Transverse colon (tissue), 4 donors: Measurements from ENCODE around the gene RARA. TPM values are rescaled to one million over a fixed set of nuclear protein-coding genes. Genes with fewer than 3 reads are reported as not detected.

ENCODE experiments used
- DNase-seq: peaks from one replicate; pipeline ENCODE4 v3.0.0-alpha.2; 2019
- H3K27ac ChIP-seq, 4 donors: fragments of 200-600 bp; sonication (generic); 2 replicates each; pipeline ENCODE4 v1.5.1; 2016 to 2018; ENCODE audit warnings: inconsistent platforms in 4 of 4
- H3K27me3 ChIP-seq: fragments of 200-600 bp; sonication (generic); 2 replicates; pipeline ENCODE4 v1.5.1; 2017; ENCODE audit warnings: inconsistent platforms
- H3K36me3 ChIP-seq, 4 donors: fragments of 200-600 bp; sonication (generic); 2 replicates each; pipeline ENCODE4 v1.5.1; 2017 to 2019; ENCODE audit warnings: inconsistent platforms in 4 of 4
- H3K4me1 ChIP-seq, 4 donors: fragments of 200-600 bp; sonication (generic); 2 replicates each; pipeline ENCODE4 v1.5.1; 2017 to 2020; ENCODE audit warnings: inconsistent platforms in 4 of 4
- H3K4me3 ChIP-seq, 4 donors: fragments of 200-600 bp; sonication (generic); 1 replicate in 1 of 4; 2 replicates in 3 of 4; pipeline versions ENCODE4 v1.5.1 to v1.6.1; 2017 to 2019; ENCODE audit warnings: inconsistent platforms in 4 of 4
- H3K9me3 ChIP-seq, 2 donors: fragments of 200-600 bp; sonication (generic); 2 replicates each; pipeline ENCODE4 v1.5.1; 2017 to 2019; ENCODE audit warnings: inconsistent platforms in 2 of 2
- CTCF ChIP-seq, 5 experiments: fragments of 200-600 bp in 3 of 5; fragments of 450-650 bp in 2 of 5; sonication (generic) in 3 of 5; IDR thresholded peaks; 1 replicate in 2 of 5; 2 replicates in 3 of 5; pipeline ENCODE4 v1.5.1; 2016 to 2017; ENCODE audit warnings: antibody characterized with exemption in 5 of 5, inconsistent platforms in 3 of 5, mild to moderate bottlenecking in 2 of 5, moderate library complexity in 1 of 5
- EP300 ChIP-seq: sonication (generic); formaldehyde crosslinking; IDR thresholded peaks from one replicate; pipeline ENCODE4 v1.6.1; 2017; ENCODE audit warnings: antibody characterized with exemption, low read depth
- POLR2A ChIP-seq: fragments of 450-650 bp; IDR thresholded peaks from one replicate; pipeline ENCODE4 v1.6.1; 2016; ENCODE audit warnings: antibody characterized with exemption, mild to moderate bottlenecking, moderate library complexity
- POLR2AphosphoS5 ChIP-seq, 3 donors: sonication (generic); formaldehyde crosslinking; IDR thresholded peaks; one replicate each; pipeline ENCODE4 v1.6.1; 2016; ENCODE audit warnings: antibody characterized with exemption in 3 of 3
- WGBS, 2 donors: methylation state at CpG; one replicate each; pipeline ENCODE4 v1.1.5; 2018; ENCODE audit warnings: low coverage in 1 of 2; 5-methylcytosine and 5-hydroxymethylcytosine counted together
- in situ Hi-C, 4 donors: fragments of 200-750 bp; cut with MboI; loops; one replicate each; pipeline versions ENCODE4 v1.15.0 to v1.15.1; 2017; ENCODE audit warnings: low sequenced_read_pairs in 3 of 4, low pct_ligation_motif_present in 1 of 4, low pct_unique_long_range_greater_than_20kb in 1 of 4
- intact Hi-C: fragments of 100-400 bp; cut with DNase I; formaldehyde crosslinking; loops from one replicate; pipeline ENCODE4 v1.15.1; 2023; ENCODE audit warnings: low total_unique reads
- total RNA-seq, 4 donors: library from RNA; depleted of rRNA; stranded (reverse); fragments of >200 nt; gene quantifications; one replicate each; pipeline ENCODE4 v1.1.0, GENCODE V29; 2016

RARA gene
- total RNA-seq, 4 donors from 2014 or later = 23.5 to 110 (median 49.1) TPM

GRCh38 chr17:40307740-40308239 is 1.2 kb upstream of the RARA start:
- Histone ChIP-seq H3K4me1 (peaks cover 56 to 90% (median 80%) of the 10 kb centered on the region in 4 donors), H3K9me3 (no peaks in the 10 kb centered on the region), H3K27ac (peak overlapping the region; percentile 65 to 75 (median 70)), H3K27me3 (no peaks in the 10 kb centered on the region), H3K4me3 (no peak overlapping the region), H3K36me3 (no peaks in the 10 kb centered on the region)
- intact Hi-C loops = no loop called here
- DNase-seq = no peak
- 17 to 27% methylated on average over 1 to 3 of the region's 3 CpGs for WGBS, 2 donors
- TF ChIP-seq POLR2A (no peak), POLR2AphosphoS5 (IDR thresholded peaks at IDR 0.05) (no peak), EP300 (no peak), CTCF (IDR thresholded peaks at IDR 0.05) (no peak)
- in situ Hi-C loops = no loop called here

GRCh38 chr17:40309949-40310510 is 1.1 kb downstream of the RARA start:
- Histone ChIP-seq H3K36me3 (no peaks in the 10 kb centered on the region), H3K4me3 (peak overlapping the region in 2 of 4 donors; percentile 46 to 47), H3K27me3 (no peaks in the 10 kb centered on the region), H3K27ac (peak overlapping the region; percentile 49 to 75 (median 70)), H3K4me1 (peaks cover 64 to 87% (median 76%) of the 10 kb centered on the region in 4 donors), H3K9me3 (no peaks in the 10 kb centered on the region)
- 67% methylated on average over 2 of the region's 2 CpGs; no CpG with 5 or more reads in 1 of the 2 donors for WGBS, 2 donors
- intact Hi-C loops (no loop called here), in situ Hi-C loops (no loop called here)
- no peak for DNase-seq
- TF ChIP-seq POLR2A (no peak), POLR2AphosphoS5 (IDR thresholded peaks at IDR 0.05) (no peak), CTCF (IDR thresholded peaks at IDR 0.05) (no peak)

- DNase-seq = no peak
- H3K4me3 ChIP-seq = no peak overlapping the region
- H3K36me3 ChIP-seq = no peaks in the 10 kb centered on the region
- peak overlapping the region; percentile 29 to 73 (median 60) for H3K27ac ChIP-seq
- 72% methylated on average over 7 of the region's 7 CpGs; no CpG with 5 or more reads in 1 of the 2 donors for WGBS, 2 donors
- intact Hi-C loops (no loop called here), in situ Hi-C loops (no loop called here)
- H3K27me3 ChIP-seq = no peaks in the 10 kb centered on the region
- peaks cover 70 to 94% (median 83%) of the 10 kb centered on the region in 4 donors for H3K4me1 ChIP-seq
- no peaks in the 10 kb centered on the region for H3K9me3 ChIP-seq
- TF ChIP-seq POLR2A (no peak), EP300 (no peak), CTCF (IDR thresholded peaks at IDR 0.05) (no peak), POLR2AphosphoS5 (IDR thresholded peaks at IDR 0.05) (no peak)
Measured at GRCh38 chr17:40310882-40311391, 2.0 kb downstream of the RARA start.

- no peak overlapping the region for H3K4me3 ChIP-seq
- H3K4me1 ChIP-seq = peaks cover 77 to 95% (median 86%) of the 10 kb centered on the region in 4 donors
- TF ChIP-seq EP300 (no peak), POLR2A (no peak), CTCF (IDR thresholded peaks at IDR 0.05) (no peak), POLR2AphosphoS5 (IDR thresholded peaks at IDR 0.05) (no peak)
- in situ Hi-C loops (no loop called here), intact Hi-C loops (no loop called here)
- no peaks in the 10 kb centered on the region for H3K27me3 ChIP-seq
- peak; percentile 68 for DNase-seq
- peak overlapping the region; percentile 29 to 73 (median 60) for H3K27ac ChIP-seq
- H3K9me3 ChIP-seq = no peaks in the 10 kb centered on the region
- H3K36me3 ChIP-seq = no peaks in the 10 kb centered on the region
- WGBS, 2 donors = 38% methylated on average over 1 of the region's 2 CpGs; no CpG with 5 or more reads in 1 of the 2 donors
Measured at GRCh38 chr17:40311575-40311974, 2.6 kb downstream of the RARA start.
